ENCODE results near the gene ADCY5. TPM values are rescaled to one million over a fixed set of nuclear protein-coding genes. Genes with fewer than 3 reads are reported as not detected.

Gene ADCY5
- total RNA-seq, 1 experiment from 2014 or later, result 1.4 TPM

DNA sequence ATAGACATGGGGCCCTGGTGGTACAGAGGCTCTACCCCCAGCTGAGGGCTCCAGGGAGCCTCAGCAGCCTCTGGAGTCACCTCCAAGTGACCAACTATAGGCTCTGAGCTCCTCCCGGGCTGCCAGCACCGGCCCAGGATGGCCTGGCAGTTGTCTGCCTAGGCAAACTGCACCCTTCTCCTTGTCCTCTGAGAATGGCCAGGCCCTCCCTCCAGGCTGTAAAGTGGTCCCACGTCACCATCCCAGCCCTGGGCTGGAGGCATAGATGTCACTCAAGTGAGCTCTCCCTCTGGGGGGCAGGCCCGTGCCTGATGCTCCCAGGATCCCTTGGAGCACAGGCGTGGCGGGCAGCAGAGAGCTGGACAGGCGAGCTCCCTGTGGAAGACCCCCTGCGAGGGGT, 127.1 kb downstream of the ADCY5 start:
- intact Hi-C loops (cut with micrococcal nuclease; ENCODE audit: unreplicated experiment), result no loop called here
- in situ Hi-C loops (cut with HindIII; ENCODE audit: low pct_unique_long_range_greater_than_20kb, low sequenced_read_pairs), result no loop called here
- H3K9me3 ChIP-seq (ENCODE audit: control insufficient read depth, insufficient read depth, low read depth, low read length), result no peaks in the 10 kb centered on the region
- BruUV-seq (replicated peaks), result no TSS peak
- POLR2A ChIA-PET, result interaction anchor here (0.6 kb wide), 1 partner anchor 86 kb away, joined by 3 read pairs; no protein-coding TSS in a partner anchor
- H3K36me3 ChIP-seq (ENCODE audit: control insufficient read depth, insufficient read depth, low read length), result no peaks in the 10 kb centered on the region
- CTCF ChIA-PET, result interaction anchor here (0.6 kb wide), 1 partner anchor 53 kb away, joined by 3 read pairs; no protein-coding TSS in a partner anchor
- ATAC-seq (no peak), DNase-seq (ENCODE audit: low read depth, low spot score) (no peak)
- TF ChIP-seq POLR2AphosphoS5 (IDR thresholded peaks at IDR 0.05; ENCODE audit: low read depth, low read length) (no peak), SIN3A (IDR thresholded peaks at IDR 0.05; ENCODE audit: borderline replicate concordance, insufficient read depth, low read depth, low read length) (no peak), TCF7L2 (IDR thresholded peaks at IDR 0.05; ENCODE audit: low read depth, low read length) (no peak)
- TF ChIP-seq, protein P1, sequence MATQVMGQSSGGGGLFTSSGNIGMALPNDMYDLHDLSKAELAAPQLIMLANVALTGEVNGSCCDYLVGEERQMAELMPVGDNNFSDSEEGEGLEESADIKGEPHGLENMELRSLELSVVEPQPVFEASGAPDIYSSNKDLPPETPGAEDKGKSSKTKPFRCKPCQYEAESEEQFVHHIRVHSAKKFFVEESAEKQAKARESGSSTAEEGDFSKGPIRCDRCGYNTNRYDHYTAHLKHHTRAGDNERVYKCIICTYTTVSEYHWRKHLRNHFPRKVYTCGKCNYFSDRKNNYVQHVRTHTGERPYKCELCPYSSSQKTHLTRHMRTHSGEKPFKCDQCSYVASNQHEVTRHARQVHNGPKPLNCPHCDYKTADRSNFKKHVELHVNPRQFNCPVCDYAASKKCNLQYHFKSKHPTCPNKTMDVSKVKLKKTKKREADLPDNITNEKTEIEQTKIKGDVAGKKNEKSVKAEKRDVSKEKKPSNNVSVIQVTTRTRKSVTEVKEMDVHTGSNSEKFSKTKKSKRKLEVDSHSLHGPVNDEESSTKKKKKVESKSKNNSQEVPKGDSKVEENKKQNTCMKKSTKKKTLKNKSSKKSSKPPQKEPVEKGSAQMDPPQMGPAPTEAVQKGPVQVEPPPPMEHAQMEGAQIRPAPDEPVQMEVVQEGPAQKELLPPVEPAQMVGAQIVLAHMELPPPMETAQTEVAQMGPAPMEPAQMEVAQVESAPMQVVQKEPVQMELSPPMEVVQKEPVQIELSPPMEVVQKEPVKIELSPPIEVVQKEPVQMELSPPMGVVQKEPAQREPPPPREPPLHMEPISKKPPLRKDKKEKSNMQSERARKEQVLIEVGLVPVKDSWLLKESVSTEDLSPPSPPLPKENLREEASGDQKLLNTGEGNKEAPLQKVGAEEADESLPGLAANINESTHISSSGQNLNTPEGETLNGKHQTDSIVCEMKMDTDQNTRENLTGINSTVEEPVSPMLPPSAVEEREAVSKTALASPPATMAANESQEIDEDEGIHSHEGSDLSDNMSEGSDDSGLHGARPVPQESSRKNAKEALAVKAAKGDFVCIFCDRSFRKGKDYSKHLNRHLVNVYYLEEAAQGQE (IDR thresholded peaks at IDR 0.05; ENCODE audit: insufficient read depth in 1 of 2, low read depth in 2 of 2, low read length in 1 of 2), result no peak
- TF ChIP-seq, protein P2, sequence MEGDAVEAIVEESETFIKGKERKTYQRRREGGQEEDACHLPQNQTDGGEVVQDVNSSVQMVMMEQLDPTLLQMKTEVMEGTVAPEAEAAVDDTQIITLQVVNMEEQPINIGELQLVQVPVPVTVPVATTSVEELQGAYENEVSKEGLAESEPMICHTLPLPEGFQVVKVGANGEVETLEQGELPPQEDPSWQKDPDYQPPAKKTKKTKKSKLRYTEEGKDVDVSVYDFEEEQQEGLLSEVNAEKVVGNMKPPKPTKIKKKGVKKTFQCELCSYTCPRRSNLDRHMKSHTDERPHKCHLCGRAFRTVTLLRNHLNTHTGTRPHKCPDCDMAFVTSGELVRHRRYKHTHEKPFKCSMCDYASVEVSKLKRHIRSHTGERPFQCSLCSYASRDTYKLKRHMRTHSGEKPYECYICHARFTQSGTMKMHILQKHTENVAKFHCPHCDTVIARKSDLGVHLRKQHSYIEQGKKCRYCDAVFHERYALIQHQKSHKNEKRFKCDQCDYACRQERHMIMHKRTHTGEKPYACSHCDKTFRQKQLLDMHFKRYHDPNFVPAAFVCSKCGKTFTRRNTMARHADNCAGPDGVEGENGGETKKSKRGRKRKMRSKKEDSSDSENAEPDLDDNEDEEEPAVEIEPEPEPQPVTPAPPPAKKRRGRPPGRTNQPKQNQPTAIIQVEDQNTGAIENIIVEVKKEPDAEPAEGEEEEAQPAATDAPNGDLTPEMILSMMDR (IDR thresholded peaks at IDR 0.05), result no peak
- H3K27me3 ChIP-seq (ENCODE audit: control insufficient read depth, insufficient read depth, low read length), result 0 out of 2 replicates have a peak, but pooled peaks cover 4% of the 10 kb centered on the region
- H3K27ac ChIP-seq (ENCODE audit: low read length), result no peak overlapping the region
- H3K4me1 ChIP-seq (ENCODE audit: control insufficient read depth, insufficient read depth, low read length), result no peaks in the 10 kb centered on the region
- H3K4me3 ChIP-seq (ENCODE audit: low read depth in 2 of 2, low read length in 2 of 2), result no peak overlapping the region

DNA sequence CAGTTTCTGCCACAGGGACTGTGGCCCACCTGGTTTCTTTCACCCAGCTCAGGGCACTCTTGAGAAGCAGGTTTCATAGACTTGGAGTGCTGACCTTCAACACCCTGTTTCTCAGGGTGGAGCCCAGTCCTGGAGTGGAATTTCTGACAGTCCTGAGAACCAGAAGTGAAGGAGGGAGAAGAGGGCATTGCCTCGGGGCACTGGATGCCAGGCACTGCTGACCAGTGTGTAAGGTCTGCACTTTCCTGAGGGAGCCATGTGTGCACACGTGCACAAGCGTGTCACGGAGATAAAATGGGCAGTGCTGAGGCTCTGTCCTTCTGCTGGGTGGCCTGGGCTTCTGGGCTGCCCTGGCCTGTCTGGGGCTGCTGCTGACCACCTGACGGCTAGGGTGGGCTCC, 128.7 kb downstream of the ADCY5 start:
- no peak overlapping the region for H3K4me3 ChIP-seq (ENCODE audit: low read depth in 2 of 2, low read length in 2 of 2)
- ChIA-PET CTCF (no interaction called here), POLR2A (no interaction called here)
- no peak for ATAC-seq
- peaks cover 11% of the 10 kb centered on the region; the same call in 1 of the 2 replicates for H3K27me3 ChIP-seq (ENCODE audit: control insufficient read depth, insufficient read depth, low read length)
- in situ Hi-C loops (cut with HindIII; ENCODE audit: low pct_unique_long_range_greater_than_20kb, low sequenced_read_pairs), result no loop called here
- no peak overlapping the region for H3K27ac ChIP-seq (ENCODE audit: low read length)
- H3K4me1 ChIP-seq (ENCODE audit: control insufficient read depth, insufficient read depth, low read length), result no peaks in the 10 kb centered on the region
- H3K36me3 ChIP-seq (ENCODE audit: control insufficient read depth, insufficient read depth, low read length), result no peaks in the 10 kb centered on the region
- TF ChIP-seq, protein P2 (IDR thresholded peaks at IDR 0.05), result no peak
- TF ChIP-seq, protein P1 (IDR thresholded peaks at IDR 0.05; ENCODE audit: insufficient read depth in 1 of 2, low read depth in 2 of 2, low read length in 1 of 2), result no peak
- TF ChIP-seq SIN3A (IDR thresholded peaks at IDR 0.05; ENCODE audit: borderline replicate concordance, insufficient read depth, low read depth, low read length) (no peak), TCF7L2 (IDR thresholded peaks at IDR 0.05; ENCODE audit: low read depth, low read length) (no peak), POLR2AphosphoS5 (IDR thresholded peaks at IDR 0.05; ENCODE audit: low read depth, low read length) (no peak)
- no peaks in the 10 kb centered on the region for H3K9me3 ChIP-seq (ENCODE audit: control insufficient read depth, insufficient read depth, low read depth, low read length)
- DNase-seq (ENCODE audit: low read depth, low spot score), result no peak
- no TSS peak for BruUV-seq (replicated peaks)
- intact Hi-C loops (cut with micrococcal nuclease; ENCODE audit: unreplicated experiment), result no loop called here

Data from Panc1 (cell line).